ENCODE results near the gene SCYL1. TPM values are rescaled to one million over a fixed set of nuclear protein-coding genes. Genes with fewer than 3 reads are reported as not detected.

Gene SCYL1
- total and polyA plus RNA-seq, 8 donors = 51.7 to 82.5 (median 60.9) TPM

GRCh38 chr11:65503368-65503948 lies 21.4 kb upstream of the SCYL1 start:
- peak overlapping the region; percentile 98 to 99 for H3K27ac ChIP-seq
- no peak for ATAC-seq
- no peaks in the 10 kb centered on the region for H3K9me3 ChIP-seq
- no peak for TF ChIP-seq CTCF (IDR thresholded peaks at IDR 0.05)
- peak overlapping the region; percentile 50 to 77 for H3K4me3 ChIP-seq
- H3K27me3 ChIP-seq = no peaks in the 10 kb centered on the region
- DNase-seq = peak in 1 of 4 donors; percentile 52
- H3K36me3 ChIP-seq = peaks cover 4 to 58% of the 10 kb centered on the region in 2 donors
- intact Hi-C loops (cut with DNase I) = loop anchor here in 1 of 2 donors (5.0 kb wide), 1 partner anchor 81 kb away; the partner anchor contains the start of gene NEAT1
- peaks cover 3 to 39% of the 10 kb centered on the region in 2 donors for H3K4me1 ChIP-seq

GRCh38 chr11:65503949-65504673 lies 20.8 kb upstream of the SCYL1 start:
- ATAC-seq = no peak
- H3K9me3 ChIP-seq = no peaks in the 10 kb centered on the region
- TF ChIP-seq CTCF (IDR thresholded peaks at IDR 0.05) = no peak
- peak overlapping the region; percentile 50 to 77 for H3K4me3 ChIP-seq
- intact Hi-C loops (cut with DNase I) = loop anchor here in 1 of 2 donors (5.0 kb wide), 1 partner anchor 82 kb away; the partner anchor contains the start of gene NEAT1
- H3K36me3 ChIP-seq = peaks cover 4 to 58% of the 10 kb centered on the region in 2 donors
- peaks cover 3 to 44% of the 10 kb centered on the region in 2 donors for H3K4me1 ChIP-seq
- peak overlapping the region; percentile 98 to 99 for H3K27ac ChIP-seq
- no peaks in the 10 kb centered on the region for H3K27me3 ChIP-seq
- peak in 1 of 4 donors; percentile 77 for DNase-seq

GRCh38 chr11:65504674-65505465 lies 20.0 kb upstream of the SCYL1 start:
- Histone ChIP-seq H3K27me3 (no peaks in the 10 kb centered on the region), H3K4me1 (peaks cover 3 to 46% of the 10 kb centered on the region in 2 donors), H3K9me3 (no peaks in the 10 kb centered on the region), H3K4me3 (peak overlapping the region; percentile 50 to 77), H3K27ac (peak overlapping the region; percentile 98 to 99), H3K36me3 (peaks cover 4 to 58% of the 10 kb centered on the region in 2 donors)
- no peak for TF ChIP-seq CTCF (IDR thresholded peaks at IDR 0.05)
- ATAC-seq (no peak), DNase-seq (peak in 1 of 4 donors; percentile 52)
- intact Hi-C loops (cut with DNase I) = loop anchor here (5.0 kb wide), 2 partner anchors 83 to 88 kb away; partner anchors contain the start of gene NEAT1 (in 1 of the 2)

GRCh38 chr11:65505466-65506289 lies 19.2 kb upstream of the SCYL1 start:
- Histone ChIP-seq H3K9me3 (no peaks in the 10 kb centered on the region), H3K4me1 (peaks cover 3 to 55% of the 10 kb centered on the region in 2 donors), H3K27ac (peak overlapping the region; percentile 98 to 99), H3K4me3 (peak overlapping the region; percentile 50 to 77), H3K27me3 (no peaks in the 10 kb centered on the region), H3K36me3 (peaks cover 4 to 58% of the 10 kb centered on the region in 2 donors)
- peak in 1 of 4 donors; percentile 63 for DNase-seq
- intact Hi-C loops (cut with DNase I) = loop anchor here in 1 of 2 donors (5.0 kb wide), 1 partner anchor 88 kb away; no protein-coding TSS in a partner anchor
- no peak for ATAC-seq
- TF ChIP-seq CTCF (IDR thresholded peaks at IDR 0.05) = no peak

Measured in left lung (tissue), 10 donors.